Adrenal gland (tissue), 5 donors: ENCODE results near the gene WNT2B.

Source experiments
- CTCF ChIP-seq, 6 experiments: fragments of 450-650 bp in 4 of 6; fragments of 200-600 bp in 2 of 6; sonication (generic) in 1 of 6; IDR thresholded peaks; 1 replicate in 5 of 6; 2 replicates in 1 of 6; pipeline versions ENCODE4 v1.5.1 to v1.8.0; 2016 to 2021; ENCODE audit warnings: antibody characterized with exemption in 6 of 6, mild to moderate bottlenecking in 2 of 6, moderate library complexity in 1 of 6
- POLR2A ChIP-seq, 2 donors: fragments of 450-650 bp; IDR thresholded peaks; one replicate each; pipeline ENCODE4 v1.6.1; 2017; ENCODE audit warnings: antibody characterized with exemption in 2 of 2, mild to moderate bottlenecking in 2 of 2, moderate library complexity in 1 of 2
- donor health status: DM: no; HTN: no; CAD: no.

GRCh38 chr1:112548547-112548946 lies 39.8 kb downstream of the WNT2B start:
- TF ChIP-seq CTCF (IDR thresholded peaks at IDR 0.05) (no peak), POLR2A (IDR thresholded peaks at IDR 0.05) (no peak)
